Fibroblast of lung (primary cell): ENCODE results near the gene TMEM52. TPM values are rescaled to one million over a fixed set of nuclear protein-coding genes. Genes with fewer than 3 reads are reported as not detected.
A peak's percentile ranks its signal among the peaks of the same experiment; 100 is the strongest.

Source experiments
- DNase-seq, 2 donors: peaks; one replicate each; pipeline versions ENCODE4 v3.0.0 to v3.0.0-alpha.2; 2010; ENCODE audit warnings: low read depth in 2 of 2
- H2AFZ ChIP-seq: 2 replicates; pipeline ENCODE4 v1.5.1; 2012; ENCODE audit warnings: low read length, control low read depth, inconsistent platforms
- H3K27ac ChIP-seq: 2 replicates; pipeline ENCODE4 v1.5.1; 2011; ENCODE audit warnings: low read length, control low read depth; ENCODE audit not compliant: insufficient read depth
- H3K27me3 ChIP-seq: 2 replicates; pipeline ENCODE4 v1.5.1; 2011; ENCODE audit warnings: mild to moderate bottlenecking, low read length; ENCODE audit not compliant: control insufficient read depth, insufficient read depth
- H3K36me3 ChIP-seq: 2 replicates; pipeline ENCODE4 v1.5.1; 2011; ENCODE audit warnings: low read length; ENCODE audit not compliant: control insufficient read depth, insufficient read depth
- H3K4me1 ChIP-seq: 2 replicates; pipeline ENCODE4 v1.5.1; 2011; ENCODE audit warnings: low read length; ENCODE audit not compliant: control insufficient read depth, insufficient read depth; ENCODE audit errors: extremely low read depth
- H3K4me2 ChIP-seq: 2 replicates; pipeline ENCODE4 v1.5.1; 2011; ENCODE audit warnings: low read length, control low read depth; ENCODE audit not compliant: insufficient read depth; ENCODE audit errors: extremely low read depth
- H3K4me3 ChIP-seq, 4 experiments: fragments of 200-600 bp in 1 of 4; sonication (generic) in 1 of 4; replicated peaks in 1 of 4; 2 replicates each; pipeline ENCODE4 v1.5.1; 2011 to 2016; ENCODE audit warnings: low read length in 4 of 4, low read depth in 3 of 4, mild to moderate bottlenecking in 3 of 4, control low read depth in 2 of 4, inconsistent platforms in 1 of 4, mixed read lengths in 1 of 4; ENCODE audit not compliant: insufficient read depth in 1 of 4; ENCODE audit errors: control extremely low read depth in 1 of 4
- H3K79me2 ChIP-seq: 2 replicates; pipeline ENCODE4 v1.5.1; 2012; ENCODE audit warnings: mild to moderate bottlenecking, low read length, inconsistent platforms; ENCODE audit not compliant: control insufficient read depth, insufficient read depth
- H3K9ac ChIP-seq: 2 replicates; pipeline ENCODE4 v1.5.1; 2011; ENCODE audit warnings: mild to moderate bottlenecking, low read length, control low read depth; ENCODE audit not compliant: insufficient read depth
- H3K9me3 ChIP-seq: 2 replicates; pipeline ENCODE4 v1.5.1; 2012; ENCODE audit warnings: low read depth, low read length; ENCODE audit not compliant: control insufficient read depth, insufficient read depth
- H4K20me1 ChIP-seq: 2 replicates; pipeline ENCODE4 v1.5.1; 2011; ENCODE audit warnings: low read length; ENCODE audit not compliant: control insufficient read depth, insufficient read depth; ENCODE audit errors: extremely low read depth
- CTCF ChIP-seq, 2 donors: IDR thresholded peaks in 1 of 2; conservative IDR thresholded peaks in 1 of 2; 1 replicate in 1 of 2; 2 replicates in 1 of 2; pipeline ENCODE4 v1.5.1; 2011 to 2012; ENCODE audit warnings: low read length in 2 of 2, control low read depth in 1 of 2, inconsistent platforms in 1 of 2, low read depth in 1 of 2, mild to moderate bottlenecking in 1 of 2
- EZH2 ChIP-seq: IDR thresholded peaks from 2 replicates; pipeline ENCODE4 v1.5.1; 2012; ENCODE audit warnings: low read length, control low read depth, mild to moderate bottlenecking; ENCODE audit errors: missing control alignments
- polyA plus RNA-seq, 2 donors: library from polyadenylated mRNA; depleted of rRNA in 1 of 2; stranded (reverse) in 1 of 2; unstranded in 1 of 2; fragments of >200 nt; gene quantifications; 2 replicates each; pipeline ENCODE4 v1.2.1, GENCODE V29; 2011 to 2012; ENCODE audit warnings: missing spikeins in 1 of 2
- total RNA-seq: library from RNA; depleted of rRNA; stranded (reverse); fragments of >200 nt; gene quantifications from 2 replicates; pipeline ENCODE4 v1.2.1, GENCODE V29; 2014

Gene TMEM52
- total and polyA plus RNA-seq, 2 donors (not counting 1 experiment from before 2014, with no cell fraction given) = 0.17 to 0.42 TPM

GRCh38 chr1:1875932-1876331 is 43.1 kb downstream of the TMEM52 start:
- H4K20me1 ChIP-seq = peaks cover 22% of the 10 kb centered on the region
- H3K36me3 ChIP-seq = peaks cover 10% of the 10 kb centered on the region
- no peak overlapping the region for H3K4me2 ChIP-seq
- no peak for DNase-seq
- no peaks in the 10 kb centered on the region for H3K27me3 ChIP-seq
- H3K4me3 ChIP-seq = no peak overlapping the region
- no peak overlapping the region for H3K9ac ChIP-seq
- H3K9me3 ChIP-seq = no peaks in the 10 kb centered on the region
- peaks cover 99% of the 10 kb centered on the region for H3K79me2 ChIP-seq
- no peak for TF ChIP-seq EZH2
- no peak for TF ChIP-seq CTCF (conservative IDR thresholded peaks at IDR 0.05 in 1 of 2, IDR thresholded peaks at IDR 0.05 in 1 of 2; ENCODE audit: low read depth in 1 of 2, low read length in 2 of 2)
- no peak overlapping the region for H3K27ac ChIP-seq
- H3K4me1 ChIP-seq = peaks cover 6% of the 10 kb centered on the region
- no peak overlapping the region for H2AFZ ChIP-seq

DNA sequence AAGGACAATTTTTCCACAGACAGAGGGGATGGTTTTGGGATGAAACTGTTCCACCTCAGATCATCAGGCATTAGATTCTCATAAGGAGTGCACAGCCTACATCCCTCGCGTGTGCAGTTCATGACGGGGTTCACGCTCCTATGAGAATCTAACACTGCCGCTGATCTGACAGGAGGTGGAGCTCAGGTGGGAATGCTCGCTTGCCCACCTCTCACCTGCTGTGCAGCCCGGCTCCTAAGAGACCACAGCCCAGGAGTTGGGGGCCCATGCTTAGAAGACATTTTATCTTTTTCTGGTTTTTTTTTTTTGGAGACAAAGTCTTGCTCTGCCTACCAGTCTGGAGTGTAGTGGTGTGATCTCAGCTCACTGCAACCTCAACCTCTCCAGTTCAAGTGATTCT is 44.2 kb downstream of the TMEM52 start:
- no peaks in the 10 kb centered on the region for H3K27me3 ChIP-seq
- H3K79me2 ChIP-seq = peaks cover 100% of the 10 kb centered on the region
- no peak overlapping the region for H3K4me2 ChIP-seq
- H3K36me3 ChIP-seq = peaks cover 10% of the 10 kb centered on the region
- H3K4me3 ChIP-seq = no peak overlapping the region
- H3K4me1 ChIP-seq = peaks cover 3% of the 10 kb centered on the region
- H4K20me1 ChIP-seq = peaks cover 23% of the 10 kb centered on the region
- no peak overlapping the region for H2AFZ ChIP-seq
- H3K27ac ChIP-seq = no peak overlapping the region
- DNase-seq = no peak
- no peaks in the 10 kb centered on the region for H3K9me3 ChIP-seq
- no peak for TF ChIP-seq CTCF (conservative IDR thresholded peaks at IDR 0.05 in 1 of 2, IDR thresholded peaks at IDR 0.05 in 1 of 2; ENCODE audit: low read depth in 1 of 2, low read length in 2 of 2)
- TF ChIP-seq EZH2 = no peak
- H3K9ac ChIP-seq = no peak overlapping the region

GRCh38 chr1:1873186-1873585 is 45.9 kb downstream of the TMEM52 start:
- Histone ChIP-seq H3K27me3 (no peaks in the 10 kb centered on the region), H2AFZ (no peak overlapping the region), H3K27ac (no peak overlapping the region), H3K9ac (no peak overlapping the region), H3K4me2 (peak overlapping the region; percentile 3), H3K9me3 (no peaks in the 10 kb centered on the region), H3K36me3 (peaks cover 10% of the 10 kb centered on the region), H3K79me2 (peaks cover 97% of the 10 kb centered on the region), H3K4me3 (no peak overlapping the region), H3K4me1 (peaks cover 3% of the 10 kb centered on the region), H4K20me1 (peaks cover 22% of the 10 kb centered on the region)
- no peak for DNase-seq
- no peak for TF ChIP-seq CTCF (conservative IDR thresholded peaks at IDR 0.05 in 1 of 2, IDR thresholded peaks at IDR 0.05 in 1 of 2; ENCODE audit: low read depth in 1 of 2, low read length in 2 of 2)
- TF ChIP-seq EZH2 = no peak
